NB4 (cell line): ENCODE results near the gene EGR1.

ENCODE experiments used
- CTCF ChIP-seq: IDR thresholded peaks from one replicate; pipeline ENCODE4 v1.5.1; 2012; ENCODE audit warnings: low read depth, low read length
- MAX ChIP-seq: IDR thresholded peaks from 2 replicates; pipeline ENCODE4 v1.6.1; 2011; ENCODE audit warnings: low read depth, low read length
- MYC ChIP-seq: IDR thresholded peaks from 2 replicates; pipeline ENCODE4 v1.6.1; 2011; ENCODE audit warnings: low read depth, low read length
- POLR2A ChIP-seq: IDR thresholded peaks from 2 replicates; pipeline ENCODE4 v1.6.1; 2011; ENCODE audit warnings: mild to moderate bottlenecking; ENCODE audit not compliant: insufficient read length; ENCODE audit errors: extremely low read depth

- TF ChIP-seq MAX = no peak
- no peak for TF ChIP-seq CTCF
- TF ChIP-seq POLR2A = no peak
- TF ChIP-seq MYC = no peak
These were observed 36.8 kb downstream of the EGR1 start for GRCh38 chr5:138502121-138502520.
